Endodermal cell (in vitro differentiated cells): Measurements from ENCODE around the gene OTOGL. TPM values are rescaled to one million over a fixed set of nuclear protein-coding genes. Genes with fewer than 3 reads are reported as not detected.

ENCODE experiments used
- DNase-seq: peaks from one replicate; pipeline ENCODE4 v3.0.0-alpha.2; 2017
- H3K27ac ChIP-seq: 2 replicates; pipeline ENCODE4 v1.5.1; 2013; ENCODE audit warnings: mild to moderate bottlenecking, low read depth, low read length, moderate library complexity
- H3K27me3 ChIP-seq: 2 replicates; pipeline ENCODE4 v1.6.1; 2013; ENCODE audit warnings: mild to moderate bottlenecking, low read length, moderate library complexity; ENCODE audit not compliant: insufficient read depth, control insufficient read depth, poor library complexity, severe bottlenecking
- H3K36me3 ChIP-seq: 2 replicates; pipeline ENCODE4 v1.7.0; 2013; ENCODE audit warnings: mild to moderate bottlenecking, low read length, moderate library complexity; ENCODE audit not compliant: control insufficient read depth, insufficient read depth
- H3K4me1 ChIP-seq: one replicate; pipeline ENCODE4 v1.7.0; 2013; ENCODE audit warnings: low read length; ENCODE audit not compliant: control insufficient read depth, insufficient read depth
- H3K4me3 ChIP-seq: 2 replicates; pipeline ENCODE4 v1.5.1; 2013; ENCODE audit warnings: mild to moderate bottlenecking, low read length, moderate library complexity
- H3K9ac ChIP-seq: 2 replicates; pipeline ENCODE4 v1.6.1; 2013; ENCODE audit warnings: mild to moderate bottlenecking, low read length, moderate library complexity; ENCODE audit not compliant: poor library complexity, severe bottlenecking; ENCODE audit errors: extremely low read depth
- H3K9me3 ChIP-seq: 2 replicates; pipeline ENCODE4 v1.6.1; 2013; ENCODE audit warnings: mild to moderate bottlenecking, low read length, moderate library complexity; ENCODE audit not compliant: control insufficient read depth
- H3K27ac Mint-ChIP-seq: 2 replicates; pipeline ENCODE4 v1.8.0; 2020; ENCODE audit warnings: mixed read lengths
- H3K27me3 Mint-ChIP-seq: 2 replicates; pipeline ENCODE4 v1.8.0; 2021; ENCODE audit warnings: mild to moderate bottlenecking, mixed read lengths; ENCODE audit not compliant: insufficient read depth
- H3K36me3 Mint-ChIP-seq: 2 replicates; pipeline ENCODE4 v1.8.0; 2020; ENCODE audit warnings: low read depth, mixed read lengths
- H3K4me1 Mint-ChIP-seq: 2 replicates; pipeline ENCODE4 v1.8.0; 2020; ENCODE audit warnings: mixed read lengths
- H3K4me3 Mint-ChIP-seq: 2 replicates; pipeline ENCODE4 v1.8.0; 2020; ENCODE audit warnings: mild to moderate bottlenecking, moderate library complexity, mixed read lengths
- H3K9me3 Mint-ChIP-seq: 2 replicates; pipeline ENCODE4 v1.8.0; 2020; ENCODE audit warnings: mild to moderate bottlenecking, mixed read lengths
- WGBS, 2 experiments: methylation state at CpG; one replicate each; pipeline versions ENCODE4 v1.1.5 to v1.1.7; 2013; ENCODE audit warnings: missing lambda C conversion rate in 2 of 2, mixed read lengths in 1 of 2; ENCODE audit not compliant: insufficient coverage in 1 of 2, insufficient read length in 1 of 2; 5-methylcytosine and 5-hydroxymethylcytosine counted together
- total RNA-seq, 2 donors: library from RNA; stranded (reverse); fragmentation: NEBNext Ultra II Directional in 1 of 2; extraction: Animal tissue kit (Norgen Biotek cat#: 25700) in 1 of 2; gene quantifications; 2 replicates in 1 of 2; 3 replicates in 1 of 2; pipeline ENCODE4 v1.2.1, GENCODE V29; 2021
- TF ChIP-seq, protein P1 (sequence below): fragments of 200-600 bp; sonication (generic); conservative IDR thresholded peaks from 2 replicates; pipeline ENCODE4 v1.5.0; 2021; ENCODE audit warnings: antibody characterized with exemption, mild to moderate bottlenecking

The OTOGL gene
- total RNA-seq, 2 donors from 2014 or later, result 2.4 to 11.4 TPM

DNA sequence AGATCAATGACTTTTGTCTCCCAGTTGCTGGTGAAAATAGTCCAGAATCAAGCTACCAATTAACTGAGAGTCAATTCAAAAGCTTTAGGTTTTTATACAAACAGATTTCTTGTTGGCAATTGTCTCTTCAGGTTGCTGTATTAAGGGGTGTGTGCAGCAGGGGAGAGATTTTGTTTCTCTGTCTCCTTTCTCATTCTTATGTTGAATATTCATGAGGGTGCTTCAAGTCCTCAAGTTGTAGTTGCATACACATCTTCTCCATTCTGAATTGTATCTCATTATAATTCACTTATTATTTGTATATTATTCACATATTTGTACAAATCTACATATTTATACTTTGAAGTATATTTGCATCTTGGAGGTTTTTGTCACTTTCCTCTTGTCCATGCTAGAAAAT, 218.0 kb downstream of the OTOGL start:
- Mint-ChIP-seq H3K27ac (no peak overlapping the region), H3K9me3 (no peaks in the 10 kb centered on the region), H3K4me1 (peaks cover 5% of the 10 kb centered on the region), H3K36me3 (no peaks in the 10 kb centered on the region), H3K27me3 (no peaks in the 10 kb centered on the region), H3K4me3 (no peak overlapping the region)
- no peak for DNase-seq
- Histone ChIP-seq H3K27ac (no peak overlapping the region), H3K4me3 (no peak overlapping the region), H3K4me1 (peaks cover 2% of the 10 kb centered on the region), H3K9ac (no peak overlapping the region), H3K9me3 (no peaks in the 10 kb centered on the region), H3K27me3 (no peaks in the 10 kb centered on the region), H3K36me3 (no peaks in the 10 kb centered on the region)
- TF ChIP-seq, protein P1, sequence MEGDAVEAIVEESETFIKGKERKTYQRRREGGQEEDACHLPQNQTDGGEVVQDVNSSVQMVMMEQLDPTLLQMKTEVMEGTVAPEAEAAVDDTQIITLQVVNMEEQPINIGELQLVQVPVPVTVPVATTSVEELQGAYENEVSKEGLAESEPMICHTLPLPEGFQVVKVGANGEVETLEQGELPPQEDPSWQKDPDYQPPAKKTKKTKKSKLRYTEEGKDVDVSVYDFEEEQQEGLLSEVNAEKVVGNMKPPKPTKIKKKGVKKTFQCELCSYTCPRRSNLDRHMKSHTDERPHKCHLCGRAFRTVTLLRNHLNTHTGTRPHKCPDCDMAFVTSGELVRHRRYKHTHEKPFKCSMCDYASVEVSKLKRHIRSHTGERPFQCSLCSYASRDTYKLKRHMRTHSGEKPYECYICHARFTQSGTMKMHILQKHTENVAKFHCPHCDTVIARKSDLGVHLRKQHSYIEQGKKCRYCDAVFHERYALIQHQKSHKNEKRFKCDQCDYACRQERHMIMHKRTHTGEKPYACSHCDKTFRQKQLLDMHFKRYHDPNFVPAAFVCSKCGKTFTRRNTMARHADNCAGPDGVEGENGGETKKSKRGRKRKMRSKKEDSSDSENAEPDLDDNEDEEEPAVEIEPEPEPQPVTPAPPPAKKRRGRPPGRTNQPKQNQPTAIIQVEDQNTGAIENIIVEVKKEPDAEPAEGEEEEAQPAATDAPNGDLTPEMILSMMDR, result no peak

- Mint-ChIP-seq H3K27ac (no peak overlapping the region), H3K4me1 (peaks cover 5% of the 10 kb centered on the region)
- no CpG with 5 or more reads among the region's 1 CpG for WGBS, 2 experiments
These were observed 218.6 kb downstream of the OTOGL start for GRCh38 chr12:80317899-80318298.

GRCh38 chr12:80320121-80320678, 220.9 kb downstream of the OTOGL start:
- H3K27ac ChIP-seq, result no peak overlapping the region
- no peak overlapping the region for H3K9ac ChIP-seq
- no peaks in the 10 kb centered on the region for H3K9me3 ChIP-seq
- H3K27ac Mint-ChIP-seq, result no peak overlapping the region
- H3K27me3 ChIP-seq, result no peaks in the 10 kb centered on the region
- TF ChIP-seq, protein P1, result no peak
- no peaks in the 10 kb centered on the region for H3K36me3 ChIP-seq
- H3K4me1 ChIP-seq, result peaks cover 2% of the 10 kb centered on the region
- peaks cover 5% of the 10 kb centered on the region for H3K4me1 Mint-ChIP-seq
- H3K4me3 ChIP-seq, result no peak overlapping the region
- WGBS, 2 experiments, result 43 to 71% methylated on average over 2 of the region's 2 CpGs
- H3K27me3 Mint-ChIP-seq, result no peaks in the 10 kb centered on the region
- H3K4me3 Mint-ChIP-seq, result no peak overlapping the region
- no peaks in the 10 kb centered on the region for H3K9me3 Mint-ChIP-seq
- H3K36me3 Mint-ChIP-seq, result no peaks in the 10 kb centered on the region
- no peak for DNase-seq

More at GRCh38 chr12:80317899-80318298, 218.6 kb downstream of the OTOGL start:
- H3K27ac ChIP-seq, result no peak overlapping the region
- Mint-ChIP-seq H3K4me3 (no peak overlapping the region), H3K36me3 (no peaks in the 10 kb centered on the region), H3K27me3 (no peaks in the 10 kb centered on the region), H3K9me3 (no peaks in the 10 kb centered on the region)
- no peaks in the 10 kb centered on the region for H3K36me3 ChIP-seq
- H3K4me3 ChIP-seq, result no peak overlapping the region
- no peak for DNase-seq
- no peaks in the 10 kb centered on the region for H3K9me3 ChIP-seq
- no peaks in the 10 kb centered on the region for H3K27me3 ChIP-seq
- H3K9ac ChIP-seq, result no peak overlapping the region
- peaks cover 2% of the 10 kb centered on the region for H3K4me1 ChIP-seq
- TF ChIP-seq, protein P1, result no peak
